Activated T-cell treated with anti-CD3 and anti-CD28 coated beads, Interleukin-2, amount 50 U/mL, for 4 hours (primary cell): ENCODE data around the gene MYO1G. TPM values are rescaled to one million over a fixed set of nuclear protein-coding genes. Genes with fewer than 3 reads are reported as not detected.
"Not testable (repeated sequence)": the region's sequence is repeated elsewhere in the genome, so short reads cannot be mapped to it uniquely, and the experiment has no call there.

ENCODE experiments used
- ATAC-seq, 2 donors: fragments of 200-7000 bp; cut with Tn5 transposase; one replicate each; pipeline ENCODE4 v1.10.0; 2021
- DNase-seq: peaks from one replicate; pipeline ENCODE4 v3.0.0-alpha.2; 2020
- H3K27me3 Mint-ChIP-seq: one replicate; pipeline ENCODE4 v1.8.0; 2021; ENCODE audit warnings: low read depth, mixed read lengths
- H3K36me3 Mint-ChIP-seq: one replicate; pipeline ENCODE4 v1.8.0; 2022; ENCODE audit warnings: mixed read lengths; ENCODE audit not compliant: insufficient read depth
- H3K4me1 Mint-ChIP-seq: one replicate; pipeline ENCODE4 v1.8.0; 2021; ENCODE audit warnings: low read depth, mixed read lengths
- H3K4me3 Mint-ChIP-seq: one replicate; pipeline ENCODE4 v1.8.0; 2021; ENCODE audit warnings: mild to moderate bottlenecking, moderate library complexity, mixed read lengths
- H3K9me3 Mint-ChIP-seq: one replicate; pipeline ENCODE4 v1.8.0; 2021; ENCODE audit warnings: mixed read lengths
- total RNA-seq, 3 donors: library from RNA; stranded (reverse); gene quantifications; one replicate each; pipeline ENCODE4 v1.2.1, GENCODE V29; 2021

Gene MYO1G
- total RNA-seq, 3 donors from 2014 or later, result 120 to 205 (median 143) TPM

DNA sequence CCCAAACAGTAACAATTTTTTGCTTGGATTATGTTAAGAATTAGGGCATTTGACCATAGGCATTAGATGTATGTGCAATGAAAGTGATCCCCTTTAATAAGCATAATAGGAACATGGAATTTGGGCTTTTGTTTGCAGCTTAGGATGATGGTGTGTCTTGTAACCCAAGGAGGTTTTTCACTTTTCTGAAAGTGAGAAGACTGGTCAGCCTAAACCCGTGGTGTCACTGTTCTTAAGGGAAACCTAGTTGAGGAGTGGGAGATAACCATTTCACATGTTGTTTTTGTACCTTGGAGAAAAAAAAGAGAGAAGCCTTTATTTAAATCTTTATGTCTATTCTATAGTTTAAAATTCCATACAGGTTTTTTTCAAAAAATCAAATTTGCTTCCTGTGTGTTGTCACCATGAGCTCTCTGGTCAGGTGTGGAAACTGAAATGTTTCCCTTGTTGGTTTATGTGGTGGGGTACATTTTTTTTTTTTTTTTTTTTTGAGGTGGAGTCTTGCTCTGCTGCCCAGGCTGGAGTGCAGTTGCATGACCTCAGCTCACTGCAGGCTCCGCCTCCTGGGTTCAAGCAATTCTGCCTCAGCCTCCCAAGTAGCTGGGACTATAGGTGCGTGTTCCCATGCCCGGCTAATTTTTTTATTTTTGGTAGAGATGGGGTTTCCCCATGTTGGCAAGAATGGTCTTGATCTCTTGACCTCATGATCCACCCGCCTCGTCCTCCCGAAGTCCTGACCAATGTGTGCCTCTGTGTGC is 28.9 kb upstream of the MYO1G start:
- DNase-seq (no peak), ATAC-seq (no peak)
- H3K4me1 Mint-ChIP-seq, result peaks cover 43% of the 10 kb centered on the region

DNA sequence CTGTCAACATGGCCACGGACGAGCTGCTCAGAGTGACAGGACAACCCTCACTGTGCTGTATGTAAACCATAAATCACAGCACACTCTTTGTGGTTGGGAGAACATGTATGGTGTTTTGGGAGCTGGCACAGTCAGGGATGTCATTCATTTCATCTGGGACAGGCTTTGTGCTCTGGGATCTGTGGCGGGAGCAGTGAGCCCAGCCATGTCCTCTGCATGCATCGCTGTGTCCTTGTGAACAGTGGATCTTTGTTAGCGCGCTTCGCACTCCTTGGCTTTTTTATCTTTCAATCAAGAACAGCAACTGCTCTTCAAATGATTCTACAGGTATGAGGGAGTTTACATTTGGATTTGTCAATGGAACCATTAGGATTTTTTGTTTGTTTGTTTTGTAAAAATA is 28.3 kb upstream of the MYO1G start:
- Mint-ChIP-seq H3K36me3 (peaks cover 11% of the 10 kb centered on the region), H3K4me1 (peaks cover 42% of the 10 kb centered on the region), H3K4me3 (no peak overlapping the region), H3K27me3 (no peaks in the 10 kb centered on the region), H3K9me3 (no peaks in the 10 kb centered on the region)
- no peak for ATAC-seq
- no peak for DNase-seq

More for the DNA sequence above, 28.9 kb upstream of the MYO1G start:
- Mint-ChIP-seq H3K4me3 (no peak overlapping the region), H3K36me3 (peaks cover 12% of the 10 kb centered on the region), H3K9me3 (no peaks in the 10 kb centered on the region), H3K27me3 (no peaks in the 10 kb centered on the region)

DNA sequence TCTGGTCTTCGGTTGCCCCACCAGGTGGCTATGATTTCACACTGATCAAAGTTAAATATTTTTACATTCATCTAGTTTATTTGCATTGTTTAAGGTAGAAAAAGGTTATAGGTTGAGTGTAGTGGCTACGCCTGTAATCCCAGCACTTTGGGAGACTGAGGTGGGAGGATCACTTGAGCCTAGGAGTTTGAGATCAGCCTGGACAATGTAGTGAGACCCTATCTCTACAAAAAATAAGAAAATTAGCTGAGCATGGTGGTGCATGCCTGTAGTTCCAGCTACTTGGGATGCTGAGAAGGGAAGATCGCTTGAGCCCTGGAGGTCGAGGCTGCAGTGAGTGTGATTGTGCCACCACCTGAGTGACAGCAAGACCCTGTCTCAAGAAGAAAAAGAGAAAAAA is 25.0 kb upstream of the MYO1G start:
- no peak overlapping the region for H3K4me3 Mint-ChIP-seq
- no peaks in the 10 kb centered on the region for H3K9me3 Mint-ChIP-seq
- no peak for ATAC-seq
- no peak for DNase-seq
- peaks cover 16% of the 10 kb centered on the region for H3K36me3 Mint-ChIP-seq
- H3K4me1 Mint-ChIP-seq, result peaks cover 52% of the 10 kb centered on the region
- H3K27me3 Mint-ChIP-seq, result no peaks in the 10 kb centered on the region

DNA sequence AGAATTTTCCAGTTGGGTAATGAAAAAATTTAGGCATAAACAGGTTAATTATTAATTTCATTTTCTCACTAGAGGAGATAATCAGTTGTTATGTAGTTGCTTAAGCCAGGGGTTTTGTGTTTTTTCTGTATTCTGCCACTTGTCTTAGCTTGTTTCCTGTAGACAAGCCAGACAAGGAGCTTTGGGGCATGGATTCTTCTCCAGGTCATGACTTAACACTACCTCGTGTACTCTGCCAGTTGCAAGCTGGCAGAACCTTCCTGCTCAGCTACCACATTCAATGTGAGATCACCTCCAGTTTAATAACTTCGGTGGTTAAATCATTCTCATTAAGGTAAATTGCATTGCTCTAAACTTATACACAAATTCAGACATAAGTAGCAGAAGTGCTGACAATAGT is 23.0 kb upstream of the MYO1G start:
- ATAC-seq, result no peak
- no peak for DNase-seq
- Mint-ChIP-seq H3K27me3 (no peaks in the 10 kb centered on the region), H3K4me1 (peaks cover 42% of the 10 kb centered on the region), H3K4me3 (peak overlapping the region; percentile 86), H3K9me3 (no peaks in the 10 kb centered on the region), H3K36me3 (peaks cover 13% of the 10 kb centered on the region)

DNA sequence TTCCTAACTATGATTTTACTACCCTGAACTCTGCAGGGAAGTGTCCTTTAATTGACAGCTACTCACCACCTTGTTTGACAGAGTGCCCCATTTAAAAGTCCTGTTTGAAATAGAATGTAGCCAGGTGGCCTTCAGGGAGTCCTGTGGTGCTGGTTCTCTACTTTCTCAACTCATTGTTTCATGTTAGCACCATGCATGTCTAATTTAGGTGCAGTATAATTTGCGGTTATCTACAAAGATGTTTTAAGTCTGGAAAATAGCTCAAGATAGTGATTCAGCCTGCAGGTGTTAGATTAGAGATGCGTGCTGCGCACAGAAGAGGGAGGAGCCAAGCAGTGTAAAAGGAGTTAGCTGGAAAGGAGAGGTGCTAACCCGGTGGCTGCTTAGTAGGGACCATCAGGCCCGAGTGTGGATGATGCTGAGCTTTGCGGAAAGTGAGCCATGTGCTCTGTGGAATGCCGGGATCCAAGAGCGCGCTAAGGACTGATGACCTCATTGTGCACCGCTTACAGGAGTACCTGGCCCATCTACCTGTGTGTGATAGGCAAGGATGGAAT is 22.4 kb upstream of the MYO1G start:
- Mint-ChIP-seq H3K36me3 (peaks cover 13% of the 10 kb centered on the region), H3K4me3 (peak overlapping the region; percentile 86), H3K4me1 (peaks cover 42% of the 10 kb centered on the region), H3K9me3 (no peaks in the 10 kb centered on the region), H3K27me3 (no peaks in the 10 kb centered on the region)
- peak; percentile 58 for DNase-seq
- peak; percentile 59 to 61 for ATAC-seq

DNA sequence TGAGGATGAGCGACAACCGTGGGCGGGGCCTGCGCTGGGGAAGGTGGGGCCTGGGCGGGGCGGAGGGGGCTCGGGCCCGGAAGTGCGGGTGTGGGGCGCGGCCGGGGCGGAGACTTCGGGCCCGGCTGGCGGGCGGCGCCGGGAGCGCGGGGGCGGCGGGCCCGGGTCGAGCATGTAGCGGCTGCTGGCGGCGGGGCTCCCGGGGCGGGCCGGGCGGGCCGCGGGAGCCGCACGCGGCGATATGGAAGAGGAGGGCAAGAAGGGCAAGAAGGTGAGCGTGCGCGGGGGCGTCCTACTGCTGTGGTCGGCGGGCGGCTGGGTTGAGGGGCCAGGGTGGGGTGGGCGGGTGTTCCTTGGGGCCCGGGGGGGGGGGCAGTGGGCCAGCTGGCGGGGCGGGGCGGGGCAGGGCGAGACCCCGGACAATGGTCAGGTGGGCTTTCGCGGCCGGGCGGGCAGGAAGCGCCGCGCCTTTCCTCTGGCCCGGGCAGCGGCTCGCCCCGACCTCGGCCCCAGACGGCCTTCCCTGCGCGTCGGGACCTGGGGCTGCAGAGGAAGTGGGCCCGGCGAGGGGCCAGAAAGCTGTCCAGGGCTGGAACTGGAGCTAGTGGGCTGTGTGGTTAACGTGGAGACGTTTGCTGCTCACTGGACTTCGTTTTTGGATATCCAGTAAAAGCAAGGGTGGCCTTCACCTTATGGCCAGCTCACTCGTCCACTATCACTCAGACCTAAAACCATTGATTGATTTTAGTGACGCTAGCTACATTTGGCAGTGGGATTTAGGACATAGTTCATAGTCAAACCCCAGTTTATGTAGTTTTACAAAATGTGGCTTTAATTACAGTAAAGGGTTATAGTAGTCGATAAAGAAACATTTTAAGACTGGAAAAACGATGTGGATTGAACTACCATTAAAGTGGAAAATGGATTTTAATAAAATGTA is 21.5 kb upstream of the MYO1G start, which contains the start of gene CCM2:
Gene CCM2 (plus strand): TSS at position 109 of the 940 bp plus-strand sequence. CDS start 133 bp downstream, at position 242.
- DNase-seq (no peak), ATAC-seq (no peak)
- Mint-ChIP-seq H3K4me1 (peaks cover 43% of the 10 kb centered on the region), H3K4me3 (peak within 1 kb of the TSS; percentile 91), H3K27me3 (no peaks in the 10 kb centered on the region), H3K9me3 (no peaks in the 10 kb centered on the region), H3K36me3 (peaks cover 8% of the 10 kb centered on the region)

DNA sequence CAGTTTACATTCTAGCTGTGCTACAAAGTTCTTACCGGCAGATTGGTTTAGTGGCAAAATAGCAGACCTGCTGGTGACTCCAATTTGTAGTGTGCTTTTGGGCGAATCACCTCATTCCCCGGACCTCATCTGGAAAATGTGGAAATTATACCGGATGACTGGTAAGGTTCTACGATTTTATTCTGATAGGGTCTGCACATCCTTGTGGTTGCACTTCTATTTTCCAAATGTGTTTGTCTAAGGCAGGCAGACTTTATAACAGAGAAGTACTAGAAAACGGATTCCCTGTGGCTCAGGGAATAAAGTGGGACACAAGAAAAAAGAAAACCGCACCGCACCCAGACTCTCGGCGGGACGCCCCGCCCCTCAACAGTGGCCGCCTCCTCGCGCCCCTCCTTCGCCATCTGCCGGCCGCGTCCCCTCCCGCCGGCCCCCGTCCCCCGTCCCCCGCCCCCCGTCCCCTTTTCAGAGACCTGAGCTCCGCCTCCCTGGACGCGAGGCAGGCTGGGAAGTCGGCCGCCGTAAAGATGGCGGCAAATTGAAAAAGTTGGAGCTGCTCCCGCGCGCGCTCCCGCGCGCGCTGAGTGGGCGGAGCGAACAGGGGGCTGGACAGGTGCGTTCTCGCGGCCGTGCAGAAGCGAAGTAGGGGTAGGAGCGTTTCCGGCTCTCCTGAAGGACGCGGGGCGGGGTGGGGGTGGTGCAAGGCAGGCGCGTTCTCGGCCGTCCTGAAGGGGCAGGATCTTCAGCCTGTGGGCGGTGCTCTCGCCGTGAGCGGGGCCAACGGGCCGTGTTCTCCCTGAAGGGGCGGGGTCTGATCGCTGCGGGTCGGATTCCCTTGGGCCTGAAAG is 20.7 kb upstream of the MYO1G start:
- DNase-seq, result peak; percentile 99
- H3K4me1 Mint-ChIP-seq, result peaks cover 47% of the 10 kb centered on the region
- no peaks in the 10 kb centered on the region for H3K9me3 Mint-ChIP-seq
- H3K36me3 Mint-ChIP-seq, result peaks cover 5% of the 10 kb centered on the region
- H3K27me3 Mint-ChIP-seq, result no peaks in the 10 kb centered on the region
- ATAC-seq, result peak; percentile 83 to 88
- H3K4me3 Mint-ChIP-seq, result peak overlapping the region; percentile 91

DNA sequence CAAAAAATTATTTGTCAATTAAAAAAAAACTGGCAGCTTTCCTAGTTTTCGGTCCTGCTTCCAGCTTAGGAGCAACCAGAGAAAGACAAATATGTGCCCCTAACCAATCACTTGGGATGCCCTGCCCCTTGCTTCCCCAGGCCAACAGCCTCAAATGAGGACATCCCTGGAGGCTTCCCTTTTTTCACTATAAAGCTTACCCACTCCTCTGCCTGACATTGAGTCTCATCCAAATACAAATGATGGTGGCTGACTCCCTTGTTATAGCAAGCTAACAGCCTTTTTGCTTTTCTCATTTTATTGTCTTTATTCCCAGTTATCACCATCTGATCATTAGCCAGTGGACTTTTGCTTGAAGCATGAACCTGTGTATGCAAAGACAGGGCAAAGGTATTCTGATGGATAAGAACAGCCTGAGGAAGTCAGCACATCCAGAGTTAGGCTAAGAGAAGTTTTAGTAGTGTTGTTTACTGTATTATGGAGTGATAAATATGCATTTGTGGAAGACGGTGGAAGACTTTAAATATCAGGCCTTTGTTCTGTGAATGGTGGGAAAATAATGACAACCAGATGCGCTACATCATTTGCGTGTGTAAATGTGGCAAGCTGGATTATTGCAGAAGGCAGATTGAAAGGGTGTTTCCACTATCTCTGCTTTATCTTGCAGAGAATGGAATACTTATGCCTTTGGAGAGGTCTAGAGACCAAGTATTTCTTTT is 19.5 kb upstream of the MYO1G start:
- H3K4me1 Mint-ChIP-seq, result peaks cover 48% of the 10 kb centered on the region
- H3K9me3 Mint-ChIP-seq, result no peaks in the 10 kb centered on the region
- ATAC-seq, result no peak
- H3K4me3 Mint-ChIP-seq, result peak overlapping the region; percentile 91
- DNase-seq, result no peak
- H3K27me3 Mint-ChIP-seq, result no peaks in the 10 kb centered on the region
- H3K36me3 Mint-ChIP-seq, result peaks cover 5% of the 10 kb centered on the region

DNA sequence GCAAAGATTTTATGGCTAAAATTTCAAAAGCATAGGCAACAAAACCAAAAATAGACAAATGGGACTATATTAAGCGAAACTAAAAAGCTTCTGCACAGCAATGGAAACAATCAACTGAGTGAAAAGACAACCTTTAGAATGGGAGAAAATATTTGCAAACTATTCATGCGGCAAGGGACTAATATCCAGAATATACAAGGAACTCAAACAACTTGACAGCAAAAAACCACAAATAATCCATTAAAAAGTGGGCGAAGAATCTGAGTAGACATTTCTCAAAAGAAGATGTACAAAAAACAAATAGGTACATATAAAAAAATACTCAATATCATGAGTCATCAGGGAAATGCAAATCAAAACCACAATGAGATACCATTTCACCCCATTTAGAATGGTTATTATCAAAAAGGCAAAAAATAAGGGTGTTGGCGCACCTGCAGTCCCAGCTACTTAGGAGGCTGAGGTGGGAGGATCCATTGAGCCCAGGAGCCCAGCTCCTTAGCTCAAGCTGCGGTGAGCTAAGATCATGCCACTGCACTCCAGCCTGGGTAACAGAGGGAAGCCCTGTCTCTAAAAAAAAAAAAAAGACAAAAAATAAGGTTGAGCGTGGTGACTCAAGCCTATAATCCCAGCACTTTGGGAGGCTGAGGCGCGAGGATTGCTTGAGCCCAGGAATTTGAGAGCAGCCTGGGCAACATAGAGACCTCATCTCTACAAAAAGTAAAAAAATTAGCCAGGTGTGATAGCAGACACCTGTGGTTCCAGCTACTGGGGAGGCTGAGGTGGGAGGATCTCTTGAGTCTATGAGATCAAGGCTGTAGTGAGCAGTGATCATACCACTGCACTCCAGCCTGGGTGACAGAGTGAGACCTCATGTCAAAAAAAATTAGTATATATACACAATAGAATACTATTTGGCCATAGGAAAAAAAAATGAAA is 17.0 kb upstream of the MYO1G start:
- Mint-ChIP-seq H3K27me3 (no peaks in the 10 kb centered on the region), H3K4me1 (peaks cover 35% of the 10 kb centered on the region), H3K4me3 (peak overlapping the region; percentile 29), H3K36me3 (no peaks in the 10 kb centered on the region), H3K9me3 (no peaks in the 10 kb centered on the region)
- DNase-seq (no peak), ATAC-seq (no peak)

DNA sequence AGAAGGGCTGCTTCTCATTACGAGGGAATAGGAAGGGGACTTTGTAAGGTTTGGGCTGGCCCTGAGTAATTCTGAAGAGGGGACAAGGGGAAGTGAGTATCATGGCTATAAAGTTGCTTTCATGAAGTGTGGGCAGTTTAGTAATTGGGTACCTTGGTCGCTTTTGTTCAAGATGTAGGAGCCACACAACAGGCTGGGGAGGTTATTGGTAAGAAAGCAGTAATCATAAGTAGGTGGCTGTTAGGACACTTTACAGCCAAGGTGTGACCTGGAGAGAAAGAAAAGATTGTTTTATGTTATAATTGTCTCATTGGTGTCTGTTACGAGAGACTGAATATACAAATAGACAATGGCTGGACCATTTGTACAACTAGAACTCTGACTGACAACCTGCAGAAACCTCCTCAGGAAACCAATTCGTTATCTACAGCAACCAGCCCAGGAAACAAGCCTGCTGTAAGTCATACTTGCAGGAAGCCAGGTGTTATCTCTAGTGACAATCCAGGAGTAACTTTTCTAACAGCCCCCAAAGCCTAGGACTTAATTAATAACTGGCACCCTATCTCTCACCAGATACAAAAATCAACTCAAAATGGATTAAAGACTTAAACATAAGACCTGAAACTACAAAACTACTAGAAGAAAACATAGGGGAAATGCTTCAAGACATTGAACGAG is 16.2 kb upstream of the MYO1G start:
- Mint-ChIP-seq H3K27me3 (no peaks in the 10 kb centered on the region), H3K4me1 (peaks cover 35% of the 10 kb centered on the region), H3K36me3 (no peaks in the 10 kb centered on the region), H3K4me3 (peak overlapping the region; percentile 6), H3K9me3 (no peaks in the 10 kb centered on the region)
- ATAC-seq, result no peak
- DNase-seq, result no peak

DNA sequence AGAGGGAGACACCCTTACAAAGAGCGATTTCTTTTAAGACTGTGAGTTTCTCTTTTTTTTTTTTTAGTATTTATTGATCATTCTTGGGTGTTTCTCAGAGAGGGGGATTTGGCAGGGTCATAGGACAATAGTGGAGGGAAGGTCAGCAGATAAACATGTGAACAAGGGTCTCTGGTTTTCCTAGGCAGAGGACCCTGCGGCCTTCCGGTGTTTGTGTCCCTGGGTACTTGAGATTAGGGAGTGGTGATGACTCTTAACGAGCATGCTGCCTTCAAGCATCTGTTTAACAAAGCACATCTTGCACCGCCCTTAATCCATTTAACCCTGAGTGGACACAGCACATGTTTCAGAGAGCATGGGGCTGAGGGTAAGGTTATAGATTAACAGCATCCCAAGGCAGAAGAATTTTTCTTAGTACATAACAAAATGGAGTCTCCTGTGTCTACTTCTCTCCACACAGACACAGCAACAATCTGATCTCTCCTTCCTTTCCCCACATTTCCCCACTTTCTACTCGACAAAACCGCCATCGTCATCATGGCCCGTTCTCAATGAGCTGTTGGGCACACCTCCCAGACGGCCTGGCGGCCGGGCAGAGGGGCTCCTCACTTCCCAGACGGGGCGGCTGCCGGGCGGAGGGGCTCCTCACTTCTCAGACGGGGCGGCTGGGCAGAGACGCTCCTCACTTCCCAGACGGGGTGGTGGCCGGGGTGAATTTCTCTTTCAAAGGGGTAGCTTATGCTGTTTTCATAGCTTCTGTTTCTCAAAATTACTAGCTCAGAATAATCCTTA is 13.4 kb upstream of the MYO1G start:
- H3K9me3 Mint-ChIP-seq, DNase-seq, H3K36me3 Mint-ChIP-seq, H3K4me3 Mint-ChIP-seq, ATAC-seq, H3K27me3 Mint-ChIP-seq: not testable (repeated sequence)
- H3K4me1 Mint-ChIP-seq, result peaks cover 40% of the 10 kb centered on the region
